ENCODE measurements around the gene CCDC183. TPM values are rescaled to one million over a fixed set of nuclear protein-coding genes. Genes with fewer than 3 reads are reported as not detected.
"Not testable (repeated sequence)": the region's sequence is repeated elsewhere in the genome, so short reads cannot be mapped to it uniquely, and the experiment has no call there.

Gene CCDC183
- total RNA-seq, 1 experiment from 2014 or later, result 9.0 TPM

GRCh38 chr9:136838314-136839228 is 42.4 kb downstream of the CCDC183 start:
- DNase-seq (ENCODE audit: low spot score), result no peak

- DNase-seq (ENCODE audit: low spot score), result no peak
Observed at GRCh38 chr9:136839229-136840139, 43.3 kb downstream of the CCDC183 start.

DNA sequence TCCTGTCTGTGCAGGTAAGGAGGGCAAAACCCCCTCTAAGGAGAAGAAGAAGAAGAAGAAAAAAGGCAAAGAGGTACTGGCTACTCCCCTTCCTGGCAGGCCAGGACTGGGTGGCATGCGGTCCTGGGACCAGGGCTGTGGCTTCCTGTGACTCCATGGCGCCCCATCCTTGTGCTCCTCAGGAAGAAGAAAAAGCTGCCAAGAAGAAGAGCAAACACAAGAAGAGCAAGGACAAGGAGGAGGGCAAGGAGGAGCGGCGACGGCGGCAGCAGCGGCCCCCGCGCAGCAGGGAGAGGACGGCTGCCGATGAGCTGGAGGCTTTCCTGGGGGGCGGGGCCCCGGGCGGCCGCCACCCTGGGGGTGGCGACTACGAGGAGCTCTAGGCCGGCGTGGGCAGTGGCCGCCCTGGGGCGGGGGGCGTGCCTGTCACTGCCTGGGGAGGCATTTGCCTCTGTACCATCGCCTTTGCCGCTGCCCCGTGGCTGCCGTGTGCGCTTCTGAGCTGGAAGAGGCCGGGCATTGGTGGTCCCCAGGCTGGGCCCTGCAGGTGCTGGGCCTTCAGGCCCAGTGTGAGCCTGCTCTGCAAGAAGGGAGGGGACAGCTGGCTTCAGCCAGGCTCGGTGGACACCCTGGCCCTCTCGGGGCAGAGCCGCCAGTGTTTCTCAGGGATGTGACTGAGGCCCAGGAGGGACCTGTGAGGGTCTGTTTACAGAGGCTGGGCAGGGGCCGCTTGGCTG is 44.2 kb downstream of the CCDC183 start:
- DNase-seq (ENCODE audit: low spot score), result peak; percentile 70

- DNase-seq (ENCODE audit: low spot score), result peak; percentile 87
Observed at GRCh38 chr9:136840877-136841645, 44.9 kb downstream of the CCDC183 start.

DNA sequence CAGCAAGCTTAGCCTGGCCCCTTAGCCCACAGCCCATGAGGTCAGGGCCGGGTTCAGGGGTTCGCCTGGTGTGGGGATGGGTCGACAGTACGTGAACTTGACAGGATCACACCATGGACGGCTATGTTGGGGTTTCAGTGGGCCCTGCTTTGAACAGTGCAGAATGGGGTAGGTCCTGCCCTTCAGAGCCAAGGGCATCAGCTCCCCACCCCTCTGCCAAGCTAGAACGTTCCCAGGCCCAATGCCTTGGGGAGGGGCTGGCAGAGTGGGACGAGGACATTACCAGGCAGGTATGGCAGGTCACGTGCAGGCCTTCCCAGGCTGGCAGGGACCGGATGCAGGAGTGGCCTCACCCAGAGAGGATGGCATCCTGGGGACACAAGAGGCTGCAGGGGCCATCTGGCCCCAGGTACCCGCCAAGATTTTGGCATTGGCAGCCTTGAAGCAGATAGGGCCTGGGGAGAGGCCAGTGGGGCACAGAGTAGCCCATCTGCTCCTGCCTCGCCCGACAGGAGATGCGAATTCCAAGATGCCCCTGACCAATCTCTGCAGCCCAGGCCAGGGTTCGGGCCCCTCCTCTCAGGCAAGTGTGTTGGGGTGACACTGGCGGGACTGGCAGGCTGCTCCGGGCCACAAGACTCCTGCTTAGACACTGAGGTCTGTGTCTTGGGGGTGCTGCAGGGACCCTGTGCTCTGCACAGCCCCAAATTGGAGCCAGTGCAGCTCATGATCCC is 45.7 kb downstream of the CCDC183 start:
- DNase-seq (ENCODE audit: low spot score), result peak; percentile 61

- DNase-seq (ENCODE audit: low spot score), result peak; percentile 86
Observed at GRCh38 chr9:136842380-136842948, 46.3 kb downstream of the CCDC183 start, which contains the start of gene AJM1. Gene AJM1, plus strand, starts transcription at chr9:136842478. Its CDS starts 1,937 bp downstream, at chr9:136844415.

GRCh38 chr9:136843159-136843800 is 47.1 kb downstream of the CCDC183 start:
- DNase-seq (ENCODE audit: low spot score), result not testable (repeated sequence)

DNA sequence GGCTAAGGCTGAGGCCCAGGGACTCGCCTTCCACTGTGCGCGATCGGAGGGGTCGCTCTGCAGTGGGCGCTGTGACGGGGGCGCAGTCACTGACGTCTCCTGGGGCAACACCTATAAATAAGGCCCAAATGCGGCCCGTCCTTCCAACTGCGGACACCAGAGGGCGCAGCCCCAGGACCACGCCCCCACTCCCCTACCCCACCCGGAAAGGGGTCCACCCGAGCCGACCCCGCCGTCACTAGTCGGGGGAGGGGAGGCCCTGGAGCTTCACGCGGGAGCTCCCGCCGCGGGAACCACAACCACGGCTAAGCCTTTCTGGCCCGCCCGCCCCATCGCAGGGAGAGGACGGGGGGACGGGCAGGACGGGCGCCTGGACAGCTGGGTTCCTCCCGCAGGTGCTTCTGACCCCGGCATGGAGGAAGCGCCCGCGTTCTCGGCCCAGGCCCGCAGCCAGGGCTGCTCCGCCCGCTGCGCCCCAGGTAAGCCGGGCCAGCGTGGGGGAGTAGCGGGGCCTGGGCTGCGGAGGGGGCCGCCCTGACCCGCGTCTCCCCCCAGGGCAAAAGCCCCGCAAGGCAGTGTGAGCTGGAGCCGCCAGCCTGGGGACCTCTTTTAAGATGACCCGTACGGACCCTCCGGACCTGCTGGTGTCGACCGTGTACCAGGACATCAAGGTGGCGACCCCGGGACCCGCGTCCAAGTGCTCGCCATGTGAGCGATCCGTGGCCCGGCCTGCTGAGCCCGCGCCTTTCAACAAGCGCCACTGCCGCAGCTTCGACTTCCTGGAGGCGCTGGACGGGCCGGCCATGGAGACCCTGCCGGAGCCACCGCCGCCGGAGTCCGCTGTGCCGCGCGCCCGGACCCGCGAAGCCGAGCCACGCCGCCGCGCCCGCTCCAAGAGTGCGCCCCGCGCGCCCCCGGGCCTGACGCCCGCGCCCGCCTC is 47.9 kb downstream of the CCDC183 start:
- peak; percentile 52 for DNase-seq (ENCODE audit: low spot score)

DNA sequence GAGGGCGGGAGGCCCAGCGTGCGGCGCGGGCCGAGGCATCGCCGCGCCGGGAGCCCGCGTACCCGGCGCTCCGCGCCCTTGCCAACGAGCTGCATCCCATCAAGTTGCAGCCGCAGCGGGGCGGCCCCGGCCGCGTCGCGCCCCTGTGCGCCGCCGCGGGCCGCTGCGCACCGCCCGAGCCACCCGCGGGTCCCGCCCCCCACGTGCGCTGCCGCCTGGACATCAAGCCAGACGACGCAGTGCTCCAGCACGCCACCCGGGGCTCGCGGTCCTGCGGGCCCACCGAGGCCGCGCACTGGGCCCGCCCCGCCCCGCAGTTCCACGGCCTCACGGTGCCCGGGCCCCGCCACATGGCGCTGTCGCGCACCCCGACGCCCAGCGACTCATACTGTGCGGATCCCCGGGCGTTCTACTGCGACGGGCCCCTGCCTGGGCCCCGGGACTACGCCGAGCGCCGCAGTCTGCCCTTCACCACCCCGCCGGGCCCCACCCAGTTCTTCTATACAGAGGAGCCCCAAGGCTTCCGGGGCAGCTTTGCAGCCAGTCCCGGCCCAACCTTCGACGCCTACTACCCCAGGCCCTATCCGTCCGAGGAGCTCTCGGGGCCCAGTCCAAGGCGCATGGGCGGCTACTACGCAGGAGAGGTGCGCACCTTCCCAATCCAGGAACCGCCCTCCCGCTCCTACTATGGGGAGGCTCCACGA is 48.8 kb downstream of the CCDC183 start:
- DNase-seq (ENCODE audit: low spot score), result no peak

DNA sequence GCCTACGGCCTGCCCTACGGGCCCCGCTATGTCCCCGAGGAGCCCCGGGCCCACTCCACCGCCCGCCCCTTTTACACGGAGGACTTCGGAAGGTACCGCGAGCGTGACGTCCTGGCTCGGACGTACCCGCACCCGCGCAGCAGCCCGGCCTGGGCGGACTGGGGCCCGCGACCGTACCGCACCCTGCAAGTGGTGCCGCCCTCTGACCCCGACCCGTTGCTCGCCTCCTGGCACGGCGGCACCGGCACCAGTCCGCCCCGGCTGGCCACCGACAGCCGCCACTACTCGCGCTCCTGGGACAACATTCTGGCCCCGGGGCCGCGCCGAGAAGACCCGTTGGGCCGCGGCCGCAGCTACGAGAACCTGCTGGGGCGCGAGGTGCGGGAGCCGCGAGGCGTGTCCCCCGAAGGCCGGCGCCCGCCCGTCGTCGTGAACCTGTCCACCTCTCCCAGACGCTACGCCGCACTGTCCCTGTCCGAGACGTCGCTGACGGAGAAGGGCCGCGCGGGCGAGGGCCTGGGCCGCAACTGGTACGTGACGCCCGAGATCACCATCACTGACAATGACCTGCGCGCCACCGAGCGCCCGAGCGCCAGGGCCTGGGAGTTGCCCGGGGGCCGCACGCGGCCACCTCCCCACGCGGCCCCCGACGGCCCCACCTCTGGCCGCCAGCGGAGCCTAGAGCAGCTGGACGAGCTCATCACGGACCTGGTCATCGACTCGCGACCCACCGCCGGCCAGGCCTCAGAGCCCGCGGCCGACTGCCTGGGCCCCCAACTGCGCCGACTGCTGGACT is 49.5 kb downstream of the CCDC183 start:
- DNase-seq (ENCODE audit: low spot score), result no peak

DNA sequence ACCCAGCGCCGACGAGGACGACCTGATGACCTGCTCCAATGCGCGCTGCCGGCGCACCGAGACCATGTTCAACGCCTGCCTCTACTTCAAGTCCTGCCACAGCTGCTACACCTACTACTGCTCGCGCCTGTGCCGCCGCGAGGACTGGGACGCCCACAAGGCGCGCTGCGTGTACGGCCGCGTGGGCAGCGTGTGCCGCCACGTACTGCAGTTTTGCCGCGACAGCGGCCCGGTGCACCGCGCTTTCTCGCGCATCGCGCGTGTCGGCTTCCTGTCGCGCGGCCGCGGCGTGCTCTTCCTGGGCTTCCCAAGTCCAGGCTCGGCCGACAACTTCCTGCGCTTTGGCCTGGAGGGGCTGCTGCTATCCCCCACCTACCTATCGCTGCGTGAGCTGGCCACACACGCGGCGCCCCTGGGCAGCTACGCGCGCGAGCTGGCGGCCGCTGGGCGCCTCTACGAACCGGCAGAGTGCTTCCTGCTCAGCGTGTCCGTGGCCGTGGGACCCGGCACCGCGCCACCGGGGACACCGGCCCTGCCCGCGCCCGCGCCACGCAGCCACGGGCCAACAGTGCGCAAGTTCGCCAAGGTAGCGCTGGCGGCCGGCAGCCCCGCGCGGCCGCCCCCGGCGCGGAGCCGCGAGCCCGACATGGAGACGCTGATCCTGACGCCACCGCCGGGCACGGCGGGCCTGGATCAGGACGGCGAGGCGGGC is 50.4 kb downstream of the CCDC183 start:
- DNase-seq (ENCODE audit: low spot score), result no peak

DNA sequence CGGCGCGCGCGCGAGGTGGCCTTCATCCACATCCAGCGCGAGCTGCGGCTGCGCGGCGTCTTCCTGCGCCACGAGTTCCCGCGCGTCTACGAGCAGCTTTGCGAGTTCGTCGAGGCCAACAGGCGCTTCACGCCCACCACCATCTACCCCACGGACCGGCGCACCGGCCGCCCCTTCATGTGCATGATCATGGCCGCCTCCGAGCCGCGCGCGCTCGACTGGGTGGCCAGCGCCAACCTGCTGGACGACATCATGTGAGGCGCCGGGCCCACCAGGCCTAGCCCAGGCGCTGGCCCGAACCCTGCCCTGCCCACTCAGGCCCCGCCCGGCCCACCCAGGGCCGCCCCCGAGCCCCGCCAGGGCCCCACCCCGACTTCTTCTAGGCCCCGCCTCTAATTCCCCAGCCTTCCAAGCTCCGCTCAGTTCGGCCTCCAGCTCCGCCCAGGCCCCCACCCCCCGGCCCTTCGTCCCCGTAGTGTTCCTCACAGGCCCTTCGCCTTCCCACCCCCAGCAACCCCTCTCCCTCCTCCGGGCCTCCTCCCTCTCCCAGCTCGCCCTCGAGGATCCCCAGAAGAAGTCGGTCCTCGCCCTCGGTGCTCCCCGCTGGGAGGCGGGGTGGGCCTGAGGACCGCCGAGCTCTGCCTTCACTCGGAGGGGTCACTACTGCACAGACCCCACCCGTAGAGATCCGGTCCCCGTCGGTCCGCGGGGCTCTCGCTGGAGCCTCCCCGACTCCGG is 51.1 kb downstream of the CCDC183 start:
- peak; percentile 37 for DNase-seq (ENCODE audit: low spot score)

DNA sequence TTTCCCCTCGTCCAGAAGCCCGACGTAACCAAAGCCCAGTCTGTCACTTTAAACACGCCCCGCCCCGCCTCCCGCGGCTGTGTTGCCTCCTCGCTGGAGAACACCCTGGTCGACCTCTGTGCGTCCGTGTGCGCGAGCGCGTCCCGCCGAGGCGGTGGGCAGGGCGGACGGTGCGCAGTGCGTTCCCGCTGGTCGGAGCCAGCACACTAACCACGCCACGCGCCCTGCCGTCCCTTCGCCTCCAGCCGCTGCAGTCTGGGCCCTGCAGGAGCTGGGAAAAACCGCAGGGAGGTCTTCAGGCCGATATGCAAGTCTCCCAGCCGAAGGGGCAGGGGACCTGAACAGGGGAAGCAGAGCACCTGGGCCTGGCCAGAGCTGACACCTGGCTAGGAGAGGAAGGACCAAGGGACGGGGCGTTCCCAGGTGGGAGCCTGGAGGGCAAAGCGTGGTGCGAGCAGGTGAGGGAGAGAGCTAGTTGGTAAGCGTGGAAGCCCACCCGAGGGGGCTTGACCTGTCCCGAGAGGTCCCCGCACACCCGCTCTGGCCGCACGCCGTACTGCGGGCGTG is 51.8 kb downstream of the CCDC183 start:
- peak; percentile 89 for DNase-seq (ENCODE audit: low spot score)

- DNase-seq (ENCODE audit: low spot score), result peak; percentile 34
Observed at GRCh38 chr9:136848393-136849037, 52.4 kb downstream of the CCDC183 start.

All from HT-29 (cell line).